Loucy (cell line): ENCODE data around the gene HBE1.

Experiments used
- H2AFZ ChIP-seq: fragments of 200-600 bp; sonication (generic); 2 replicates; pipeline ENCODE4 v1.6.0; 2016; ENCODE audit warnings: antibody characterized with exemption, mild to moderate bottlenecking, low read length, moderate library complexity
- H3F3A ChIP-seq: fragments of 200-600 bp; 2 replicates; pipeline ENCODE4 v1.6.0; 2016; ENCODE audit warnings: antibody characterized with exemption, low read depth, mild to moderate bottlenecking
- H3K27me3 ChIP-seq: fragments of 200-600 bp; sonication (generic); 2 replicates; pipeline ENCODE4 v1.6.1; 2014; ENCODE audit warnings: low read length, mild to moderate bottlenecking; ENCODE audit not compliant: insufficient read depth, poor library complexity, severe bottlenecking
- H3K36me3 ChIP-seq: fragments of 200-600 bp; sonication (generic); 2 replicates; pipeline ENCODE4 v1.6.1; 2016; ENCODE audit warnings: low read length; ENCODE audit not compliant: insufficient read depth
- H3K4me1 ChIP-seq: fragments of 200-600 bp; sonication (generic); 2 replicates; pipeline ENCODE4 v1.5.1; 2014; ENCODE audit warnings: low read length, mild to moderate bottlenecking; ENCODE audit not compliant: insufficient read depth, poor library complexity, severe bottlenecking
- H3K4me2 ChIP-seq: fragments of 200-600 bp; sonication (generic); 2 replicates; pipeline ENCODE4 v1.6.0; 2014; ENCODE audit warnings: antibody characterized with exemption, low read length, low read depth, mild to moderate bottlenecking; ENCODE audit not compliant: poor library complexity, severe bottlenecking
- H3K4me3 ChIP-seq: fragments of 200-600 bp; sonication (generic); 2 replicates; pipeline ENCODE4 v1.5.1; 2014; ENCODE audit warnings: low read length, mild to moderate bottlenecking, mixed read lengths; ENCODE audit not compliant: poor library complexity, severe bottlenecking
- H3K79me2 ChIP-seq: fragments of 200-600 bp; sonication (generic); 2 replicates; pipeline ENCODE4 v1.6.1; 2014; ENCODE audit warnings: low read length; ENCODE audit not compliant: insufficient read depth
- H3K9ac ChIP-seq: fragments of 200-600 bp; sonication (generic); 2 replicates; pipeline ENCODE4 v1.6.0; 2014; ENCODE audit warnings: mild to moderate bottlenecking, low read depth, low read length, moderate library complexity; ENCODE audit not compliant: poor library complexity, severe bottlenecking
- H3K9me2 ChIP-seq: fragments of 200-600 bp; sonication (generic); replicated peaks from 2 replicates; pipeline ENCODE4 v1.6.1; 2016; ENCODE audit warnings: low read depth, low read length, mixed read lengths
- H3K9me3 ChIP-seq: fragments of 200-600 bp; sonication (generic); 2 replicates; pipeline ENCODE4 v1.6.1; 2014; ENCODE audit warnings: mild to moderate bottlenecking, antibody characterized with exemption, low read length, low read depth; ENCODE audit not compliant: insufficient read depth
- H4K20me1 ChIP-seq: fragments of 200-600 bp; sonication (generic); 2 replicates; pipeline ENCODE4 v1.6.0; 2014; ENCODE audit warnings: antibody characterized with exemption, low read length, mild to moderate bottlenecking; ENCODE audit not compliant: insufficient read depth, poor library complexity, severe bottlenecking
- CTCF ChIP-seq: fragments of 200-600 bp; sonication (generic); conservative IDR thresholded peaks from 2 replicates; pipeline ENCODE4 v1.5.1; 2014; ENCODE audit warnings: mild to moderate bottlenecking, antibody characterized with exemption, low read length
- EZH2phosphoT487 ChIP-seq: fragments of 200-600 bp; IDR thresholded peaks from 2 replicates; pipeline ENCODE4 v1.6.1; 2018; ENCODE audit warnings: antibody characterized with exemption, mild to moderate bottlenecking, moderate library complexity, borderline replicate concordance

Gene HBE1

GRCh38 chr11:5246772-5247471 lies 22.8 kb downstream of the HBE1 start:
- TF ChIP-seq EZH2phosphoT487 (no peak), CTCF (no peak)
- no peak overlapping the region for H3K9ac ChIP-seq
- H3K9me3 ChIP-seq = no peaks in the 10 kb centered on the region
- H3K4me2 ChIP-seq = no peak overlapping the region
- H2AFZ ChIP-seq = no peak overlapping the region
- H3K4me1 ChIP-seq = peaks cover 5% of the 10 kb centered on the region
- no peaks in the 10 kb centered on the region for H3F3A ChIP-seq
- H3K4me3 ChIP-seq = no peak overlapping the region
- no peaks in the 10 kb centered on the region for H3K36me3 ChIP-seq
- H4K20me1 ChIP-seq = no peaks in the 10 kb centered on the region
- no peaks in the 10 kb centered on the region for H3K79me2 ChIP-seq
- H3K9me2 ChIP-seq = no peaks in the 10 kb centered on the region
- H3K27me3 ChIP-seq = no peaks in the 10 kb centered on the region

GRCh38 chr11:5245155-5245554 lies 24.6 kb downstream of the HBE1 start:
- H3F3A ChIP-seq = no peaks in the 10 kb centered on the region
- H2AFZ ChIP-seq = no peak overlapping the region
- H3K4me3 ChIP-seq = no peak overlapping the region
- peaks cover 5% of the 10 kb centered on the region for H3K4me1 ChIP-seq
- no peaks in the 10 kb centered on the region for H3K36me3 ChIP-seq
- H3K9ac ChIP-seq = no peak overlapping the region
- no peak overlapping the region for H3K4me2 ChIP-seq
- TF ChIP-seq EZH2phosphoT487 (no peak), CTCF (no peak)
- no peaks in the 10 kb centered on the region for H3K27me3 ChIP-seq
- H3K9me2 ChIP-seq = no peaks in the 10 kb centered on the region
- no peaks in the 10 kb centered on the region for H4K20me1 ChIP-seq
- H3K79me2 ChIP-seq = no peaks in the 10 kb centered on the region
- no peaks in the 10 kb centered on the region for H3K9me3 ChIP-seq

GRCh38 chr11:5243816-5244180 lies 25.9 kb downstream of the HBE1 start:
- no peak overlapping the region for H3K4me2 ChIP-seq
- no peak overlapping the region for H3K9ac ChIP-seq
- 0 out of 2 replicates have a peak overlapping the region, but pooled peaks have one; percentile 11 for H2AFZ ChIP-seq

More at GRCh38 chr11:5243816-5244180, 25.9 kb downstream of the HBE1 start:
- no peaks in the 10 kb centered on the region for H3K9me3 ChIP-seq
- H3K4me3 ChIP-seq = no peak overlapping the region
- no peaks in the 10 kb centered on the region for H4K20me1 ChIP-seq
- TF ChIP-seq CTCF = no peak
- TF ChIP-seq EZH2phosphoT487 = no peak
- no peaks in the 10 kb centered on the region for H3K79me2 ChIP-seq
- H3K36me3 ChIP-seq = no peaks in the 10 kb centered on the region
- H3K9me2 ChIP-seq = no peaks in the 10 kb centered on the region
- no peaks in the 10 kb centered on the region for H3K27me3 ChIP-seq
- H3F3A ChIP-seq = no peaks in the 10 kb centered on the region
- peaks cover 5% of the 10 kb centered on the region for H3K4me1 ChIP-seq
